ENCODE data around the gene KEL. TPM values are rescaled to one million over a fixed set of nuclear protein-coding genes. Genes with fewer than 3 reads are reported as not detected.

KEL gene
- total RNA-seq, 2 experiments from 2014 or later: 0.19 TPM; not detected in 1

DNA sequence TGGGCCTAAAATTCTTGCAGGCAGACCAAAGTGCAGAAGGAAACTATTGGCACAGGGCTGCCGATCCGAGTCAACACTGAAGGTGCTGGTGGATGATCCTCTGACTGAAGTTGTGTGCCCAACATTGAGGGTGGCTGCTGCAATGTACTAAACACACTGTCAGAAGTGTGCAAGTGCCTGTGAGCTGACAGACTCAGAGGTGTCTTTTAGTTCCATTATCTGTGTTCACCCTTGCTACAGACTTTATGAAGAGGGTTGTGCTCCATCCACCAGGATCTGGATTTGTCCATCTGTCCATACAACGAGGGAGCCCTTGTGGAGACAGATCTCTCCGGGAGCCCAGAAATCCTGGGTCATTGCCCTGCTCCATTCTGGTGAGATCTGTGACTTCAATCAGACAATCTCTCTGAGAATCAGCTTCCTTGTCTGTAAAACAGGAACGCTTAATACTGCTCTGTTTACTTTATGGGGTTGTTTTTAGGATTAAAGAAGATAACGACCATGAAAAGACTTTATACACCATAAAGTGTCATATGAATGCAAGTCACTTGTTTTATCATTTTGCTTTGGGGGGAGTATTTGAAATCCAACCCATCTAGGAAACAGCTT is 67.1 kb downstream of the KEL start:
- no peaks in the 10 kb centered on the region for H3K9me3 ChIP-seq (ENCODE audit: control insufficient read depth in 1 of 2, insufficient read depth in 1 of 2, low read length in 2 of 2)
- DNase-seq (no peak), ATAC-seq (ENCODE audit: poor library complexity) (no peak)
- intact Hi-C loops (cut with DNase I, micrococcal nuclease): no loop called here
- H3K4me1 Mint-ChIP-seq (ENCODE audit: low read depth): no peaks in the 10 kb centered on the region
- peaks cover 5% of the 10 kb centered on the region for H3K27me3 Mint-ChIP-seq
- H3K36me3 ChIP-seq (ENCODE audit: insufficient read depth, low read length): no peaks in the 10 kb centered on the region
- H3K27ac Mint-ChIP-seq: no peak overlapping the region
- H3K9me3 Mint-ChIP-seq: no peaks in the 10 kb centered on the region
- no peaks in the 10 kb centered on the region for H3K27me3 ChIP-seq (ENCODE audit: control insufficient read depth in 1 of 2, insufficient read depth in 2 of 2, low read length in 2 of 2)
- POLR2A ChIA-PET: no interaction called here
- no peaks in the 10 kb centered on the region for H3K4me1 ChIP-seq (ENCODE audit: insufficient read depth, low read length)
- CTCF ChIA-PET: no interaction called here
- H3K4me3 Mint-ChIP-seq: no peak overlapping the region
- H3K4me3 ChIP-seq (ENCODE audit: low read length): no peak overlapping the region
- TF ChIP-seq, protein P1, sequence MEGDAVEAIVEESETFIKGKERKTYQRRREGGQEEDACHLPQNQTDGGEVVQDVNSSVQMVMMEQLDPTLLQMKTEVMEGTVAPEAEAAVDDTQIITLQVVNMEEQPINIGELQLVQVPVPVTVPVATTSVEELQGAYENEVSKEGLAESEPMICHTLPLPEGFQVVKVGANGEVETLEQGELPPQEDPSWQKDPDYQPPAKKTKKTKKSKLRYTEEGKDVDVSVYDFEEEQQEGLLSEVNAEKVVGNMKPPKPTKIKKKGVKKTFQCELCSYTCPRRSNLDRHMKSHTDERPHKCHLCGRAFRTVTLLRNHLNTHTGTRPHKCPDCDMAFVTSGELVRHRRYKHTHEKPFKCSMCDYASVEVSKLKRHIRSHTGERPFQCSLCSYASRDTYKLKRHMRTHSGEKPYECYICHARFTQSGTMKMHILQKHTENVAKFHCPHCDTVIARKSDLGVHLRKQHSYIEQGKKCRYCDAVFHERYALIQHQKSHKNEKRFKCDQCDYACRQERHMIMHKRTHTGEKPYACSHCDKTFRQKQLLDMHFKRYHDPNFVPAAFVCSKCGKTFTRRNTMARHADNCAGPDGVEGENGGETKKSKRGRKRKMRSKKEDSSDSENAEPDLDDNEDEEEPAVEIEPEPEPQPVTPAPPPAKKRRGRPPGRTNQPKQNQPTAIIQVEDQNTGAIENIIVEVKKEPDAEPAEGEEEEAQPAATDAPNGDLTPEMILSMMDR (IDR thresholded peaks at IDR 0.05): no peak
- H3K36me3 Mint-ChIP-seq (ENCODE audit: low read depth): no peaks in the 10 kb centered on the region
- H3K27ac ChIP-seq (ENCODE audit: low read depth in 1 of 2, low read length in 2 of 2): no peak overlapping the region

DNA sequence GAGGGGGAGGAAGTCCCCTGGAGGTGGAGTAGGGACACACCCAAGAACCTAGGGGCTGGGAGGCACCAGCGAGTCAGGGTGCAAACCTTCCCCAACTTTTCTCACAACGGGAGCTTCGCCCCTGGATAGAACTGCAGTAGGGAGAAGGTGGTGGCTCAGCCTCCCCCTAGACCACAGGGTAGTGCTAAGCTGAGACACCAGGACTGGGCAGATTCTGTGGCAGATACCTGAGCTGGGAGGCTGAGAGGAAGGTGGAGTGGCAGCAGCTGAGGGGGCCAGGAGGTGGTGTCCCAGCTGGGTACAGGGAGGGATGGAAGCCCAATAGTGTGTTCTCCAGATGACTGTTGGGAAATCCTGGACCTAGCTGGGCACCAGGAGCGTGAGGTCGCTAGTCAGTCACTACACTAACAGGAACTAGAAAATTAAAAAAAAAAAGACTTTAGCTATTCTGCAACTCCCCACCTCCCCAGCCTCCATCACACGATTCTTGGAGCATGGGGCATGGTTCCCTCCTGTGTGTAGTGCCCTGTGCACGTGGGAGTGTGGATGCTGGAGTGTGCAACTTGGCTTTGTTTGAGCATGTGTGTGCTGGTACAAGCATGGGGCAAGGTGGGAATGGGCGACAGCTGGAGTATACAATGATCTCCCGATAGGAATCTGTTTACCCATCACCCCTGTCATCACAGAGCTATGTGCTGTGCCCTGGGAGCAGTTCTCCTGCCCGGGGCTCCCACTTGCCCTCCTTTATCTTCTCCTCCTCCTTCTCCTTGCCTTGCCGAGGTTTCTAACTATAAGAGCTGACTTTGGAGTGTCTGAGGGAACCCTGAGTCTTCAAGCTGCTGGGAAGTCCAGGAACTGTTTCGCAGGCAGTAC is 67.8 kb downstream of the KEL start:
- no peak for DNase-seq
- no peaks in the 10 kb centered on the region for H3K9me3 Mint-ChIP-seq
- H3K27ac ChIP-seq (ENCODE audit: low read depth in 1 of 2, low read length in 2 of 2): no peak overlapping the region
- TF ChIP-seq, protein P1 (IDR thresholded peaks at IDR 0.05): no peak
- H3K27me3 Mint-ChIP-seq: peaks cover 5% of the 10 kb centered on the region
- H3K4me1 ChIP-seq (ENCODE audit: insufficient read depth, low read length): no peaks in the 10 kb centered on the region
- intact Hi-C loops (cut with DNase I, micrococcal nuclease): no loop called here
- CTCF ChIA-PET: no interaction called here
- H3K36me3 Mint-ChIP-seq (ENCODE audit: low read depth): no peaks in the 10 kb centered on the region
- no peak overlapping the region for H3K4me3 ChIP-seq (ENCODE audit: low read length)
- H3K4me3 Mint-ChIP-seq: no peak overlapping the region
- H3K9me3 ChIP-seq (ENCODE audit: control insufficient read depth in 1 of 2, insufficient read depth in 1 of 2, low read length in 2 of 2): no peaks in the 10 kb centered on the region
- POLR2A ChIA-PET: interaction anchor here (0.6 kb wide), 1 partner anchor 72 kb away, joined by 3 read pairs; no protein-coding TSS in a partner anchor
- H3K4me1 Mint-ChIP-seq (ENCODE audit: low read depth): no peaks in the 10 kb centered on the region
- ATAC-seq (ENCODE audit: poor library complexity): no peak
- no peaks in the 10 kb centered on the region for H3K36me3 ChIP-seq (ENCODE audit: insufficient read depth, low read length)
- no peaks in the 10 kb centered on the region for H3K27me3 ChIP-seq (ENCODE audit: control insufficient read depth in 1 of 2, insufficient read depth in 2 of 2, low read length in 2 of 2)
- no peak overlapping the region for H3K27ac Mint-ChIP-seq

DNA sequence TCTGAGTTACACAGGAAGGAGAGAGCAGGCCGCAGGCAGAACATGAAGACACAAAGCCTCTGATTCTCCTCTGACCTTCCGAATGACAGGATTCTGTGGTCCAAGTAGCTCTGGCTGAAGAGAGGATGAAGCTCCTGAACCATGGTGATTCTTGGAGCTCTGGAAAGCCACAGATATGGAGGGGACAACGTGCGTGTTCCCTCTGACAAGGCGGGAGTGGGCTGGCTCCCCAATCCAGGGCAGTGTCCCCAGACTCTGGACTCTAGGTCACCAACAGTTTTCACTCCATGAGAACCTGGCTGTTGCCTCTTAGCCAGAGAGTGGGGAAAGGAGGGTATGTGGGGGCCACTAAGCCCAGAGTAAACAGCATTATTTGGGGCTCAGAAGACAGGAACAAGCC is 69.2 kb downstream of the KEL start:
- Histone ChIP-seq H3K27me3 (ENCODE audit: control insufficient read depth in 1 of 2, insufficient read depth in 2 of 2, low read length in 2 of 2) (no peaks in the 10 kb centered on the region), H3K36me3 (ENCODE audit: insufficient read depth, low read length) (no peaks in the 10 kb centered on the region), H3K4me3 (ENCODE audit: low read length) (no peak overlapping the region), H3K4me1 (ENCODE audit: insufficient read depth, low read length) (no peaks in the 10 kb centered on the region), H3K27ac (ENCODE audit: low read depth in 1 of 2, low read length in 2 of 2) (no peak overlapping the region), H3K9me3 (ENCODE audit: control insufficient read depth in 1 of 2, insufficient read depth in 1 of 2, low read length in 2 of 2) (no peaks in the 10 kb centered on the region)
- TF ChIP-seq, protein P1 (IDR thresholded peaks at IDR 0.05): no peak
- ATAC-seq (ENCODE audit: poor library complexity): no peak
- Mint-ChIP-seq H3K27ac (no peak overlapping the region), H3K4me3 (no peak overlapping the region), H3K9me3 (no peaks in the 10 kb centered on the region), H3K4me1 (ENCODE audit: low read depth) (no peaks in the 10 kb centered on the region), H3K36me3 (ENCODE audit: low read depth) (no peaks in the 10 kb centered on the region), H3K27me3 (peaks cover 5% of the 10 kb centered on the region)
- ChIA-PET POLR2A (no interaction called here), CTCF (no interaction called here)
- intact Hi-C loops (cut with DNase I, micrococcal nuclease): no loop called here
- DNase-seq: no peak
